CD4-positive, alpha-beta memory T cell (primary cell): ENCODE results near the gene TMPRSS3. TPM values are rescaled to one million over a fixed set of nuclear protein-coding genes. Genes with fewer than 3 reads are reported as not detected.

Source experiments
- CTCF ChIA-PET: fragments of 350-600 bp; sonication (Branson Sonifier 250); formaldehyde crosslinking; loops from one replicate; lab custom pipeline; 2021; ENCODE audit warnings: inconsistent platforms; ENCODE audit not compliant: partially characterized antibody; lab: Charles Lee
- POLR2A ChIA-PET: fragments of 350-600 bp; sonication (Branson Sonifier 250); formaldehyde crosslinking; loops from one replicate; lab custom pipeline; 2021; ENCODE audit not compliant: partially characterized antibody; lab: Charles Lee
- DNase-seq, 5 donors: peaks; one replicate each; pipeline versions ENCODE4 v3.0.0 to v3.0.0-alpha.2; 2020 to 2022; ENCODE audit warnings: mixed read lengths in 1 of 5
- H3K27ac ChIP-seq: one replicate; pipeline ENCODE4 v1.7.0; 2013; ENCODE audit warnings: low read depth, low read length
- H3K27me3 ChIP-seq: 2 replicates; pipeline ENCODE4 v1.7.0; 2013; ENCODE audit warnings: mild to moderate bottlenecking, low read length, moderate library complexity; ENCODE audit not compliant: insufficient read depth
- H3K36me3 ChIP-seq: 2 replicates; pipeline ENCODE4 v1.7.0; 2013; ENCODE audit warnings: mild to moderate bottlenecking, low read length, moderate library complexity; ENCODE audit not compliant: insufficient read depth
- H3K4me1 ChIP-seq: 2 replicates; pipeline ENCODE4 v1.7.0; 2013; ENCODE audit warnings: mild to moderate bottlenecking, low read length, moderate library complexity; ENCODE audit not compliant: insufficient read depth
- H3K4me3 ChIP-seq, 2 donors: one replicate each; pipeline ENCODE4 v1.7.0; 2013; ENCODE audit warnings: low read length in 2 of 2, mild to moderate bottlenecking in 1 of 2
- H3K9me3 ChIP-seq, 2 donors: one replicate each; pipeline ENCODE4 v1.7.0; 2013; ENCODE audit warnings: low read length in 2 of 2, control low read depth in 1 of 2; ENCODE audit not compliant: control insufficient read depth in 1 of 2
- H3K27ac Mint-ChIP-seq, 7 donors: one replicate each; pipeline ENCODE4 v1.8.0; 2020 to 2021; ENCODE audit warnings: mixed read lengths in 7 of 7, mild to moderate bottlenecking in 6 of 7, inconsistent platforms in 3 of 7, moderate library complexity in 3 of 7
- H3K27me3 Mint-ChIP-seq, 2 donors: one replicate each; pipeline ENCODE4 v1.8.0; 2020 to 2021; ENCODE audit warnings: mixed read lengths in 2 of 2
- H3K36me3 Mint-ChIP-seq, 2 donors: one replicate each; pipeline ENCODE4 v1.8.0; 2020 to 2021; ENCODE audit warnings: mixed read lengths in 2 of 2, inconsistent platforms in 1 of 2, mild to moderate bottlenecking in 1 of 2
- H3K4me1 Mint-ChIP-seq, 4 donors: one replicate each; pipeline ENCODE4 v1.8.0; 2020 to 2021; ENCODE audit warnings: mixed read lengths in 4 of 4, mild to moderate bottlenecking in 1 of 4
- H3K4me3 Mint-ChIP-seq, 8 donors: one replicate each; pipeline ENCODE4 v1.8.0; 2020 to 2021; ENCODE audit warnings: mixed read lengths in 8 of 8, mild to moderate bottlenecking in 7 of 8, moderate library complexity in 6 of 8, inconsistent platforms in 3 of 8
- H3K9me3 Mint-ChIP-seq, 8 donors: one replicate each; pipeline ENCODE4 v1.8.0; 2020 to 2021; ENCODE audit warnings: mixed read lengths in 8 of 8, mild to moderate bottlenecking in 5 of 8, inconsistent platforms in 3 of 8, moderate library complexity in 1 of 8
- intact Hi-C: fragments of 100-400 bp; cut with micrococcal nuclease; formaldehyde crosslinking; loops from one replicate; pipeline ENCODE4 v1.15.1; 2023
- polyA plus RNA-seq, 2 donors: library from polyadenylated mRNA; unstranded; fragments of 300-500 nt; fragmentation: Illumina TruSeq; gene quantifications; one replicate each; pipeline ENCODE4 v1.2.3, GENCODE V29; 2021
- total RNA-seq, 2 experiments: library from RNA; stranded (reverse); gene quantifications; one replicate each; pipeline ENCODE4 v1.2.3, GENCODE V29; 2021

TMPRSS3 gene
- total and polyA plus RNA-seq, 4 experiments from 2014 or later: 1.8 to 4.5 (median 3.7) TPM

DNA sequence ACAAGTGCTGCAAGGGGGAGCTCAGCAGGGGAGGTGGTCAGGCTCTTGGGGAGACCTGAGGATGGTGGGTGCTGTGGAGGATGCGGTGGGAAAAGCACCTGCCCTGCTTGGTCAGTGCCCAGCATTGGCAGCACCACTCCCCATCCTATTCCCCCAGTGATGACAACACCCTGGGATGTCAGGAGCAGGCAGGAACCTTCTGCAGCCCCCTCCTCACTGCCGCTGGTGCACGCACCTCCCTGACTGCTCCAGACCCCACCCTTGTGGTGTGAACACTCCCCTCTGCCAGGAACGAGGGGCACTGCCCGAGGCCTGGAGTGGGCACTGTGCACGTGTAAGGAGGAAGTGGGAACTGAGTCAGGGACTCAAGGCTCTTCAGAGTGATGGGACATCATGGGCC is 12.5 kb downstream of the TMPRSS3 start:
- H3K9me3 Mint-ChIP-seq: peaks cover 0 to 19% (median 14%) of the 10 kb centered on the region in 8 donors
- peaks cover 5 to 7% of the 10 kb centered on the region in 2 donors for H3K9me3 ChIP-seq
- H3K36me3 ChIP-seq: no peaks in the 10 kb centered on the region
- no peak for DNase-seq
- no peak overlapping the region for H3K27ac Mint-ChIP-seq
- peaks cover 0 to 15% of the 10 kb centered on the region in 2 donors for H3K36me3 Mint-ChIP-seq
- no peaks in the 10 kb centered on the region for H3K27me3 Mint-ChIP-seq
- peaks cover 10 to 28% (median 19%) of the 10 kb centered on the region in 4 donors for H3K4me1 Mint-ChIP-seq
- intact Hi-C loops: no loop called here
- no peak overlapping the region for H3K4me3 Mint-ChIP-seq
- POLR2A ChIA-PET: no interaction called here
- CTCF ChIA-PET: interaction anchor here (1.1 to 1.8 kb wide), 3 partner anchors 47 to 566 kb away, joined by 3 to 5 read pairs (median 4); no protein-coding TSS in a partner anchor
- H3K27me3 ChIP-seq: no peaks in the 10 kb centered on the region
- no peak overlapping the region for H3K27ac ChIP-seq
- H3K4me3 ChIP-seq: no peak overlapping the region
- H3K4me1 ChIP-seq: peaks cover 16% of the 10 kb centered on the region

DNA sequence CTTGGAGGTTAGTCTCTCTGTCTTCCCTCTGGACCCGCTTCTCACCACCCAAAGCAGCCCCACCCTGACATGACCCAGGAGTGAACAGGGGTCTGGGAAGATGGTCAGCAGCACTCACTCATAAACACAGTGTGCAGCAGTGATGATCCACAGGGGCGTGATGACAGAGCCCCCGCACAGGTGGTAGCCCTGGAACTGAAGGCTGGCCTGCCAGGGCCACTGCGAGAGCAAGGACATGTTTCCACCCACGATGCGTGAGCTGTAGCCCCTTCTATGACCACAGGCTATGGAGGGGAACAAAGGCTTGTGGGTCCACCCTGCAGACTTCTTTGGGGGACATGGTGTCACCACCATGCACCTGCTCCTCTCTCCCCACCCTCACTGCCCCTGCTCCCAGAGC is 12.9 kb downstream of the TMPRSS3 start:
- peaks cover 0 to 15% of the 10 kb centered on the region in 2 donors for H3K36me3 Mint-ChIP-seq
- no peaks in the 10 kb centered on the region for H3K36me3 ChIP-seq
- ChIA-PET POLR2A (interaction anchor here (1.4 kb wide), 1 partner anchor 16 kb away, joined by 3 read pairs; no protein-coding TSS in a partner anchor), CTCF (interaction anchor here (1.1 to 2.8 kb wide), 4 partner anchors 48 to 566 kb away, joined by 3 to 21 read pairs (median 4); no protein-coding TSS in a partner anchor)
- no peak overlapping the region for H3K4me3 Mint-ChIP-seq
- no peaks in the 10 kb centered on the region for H3K27me3 ChIP-seq
- H3K4me1 Mint-ChIP-seq: peaks cover 10 to 28% (median 19%) of the 10 kb centered on the region in 4 donors
- H3K27me3 Mint-ChIP-seq: no peaks in the 10 kb centered on the region
- no peak overlapping the region for H3K27ac ChIP-seq
- H3K4me3 ChIP-seq: no peak overlapping the region
- no peak for DNase-seq
- H3K4me1 ChIP-seq: peaks cover 16% of the 10 kb centered on the region
- H3K9me3 ChIP-seq: peaks cover 5 to 7% of the 10 kb centered on the region in 2 donors
- peaks cover 0 to 19% (median 14%) of the 10 kb centered on the region in 8 donors for H3K9me3 Mint-ChIP-seq
- intact Hi-C loops: no loop called here
- peak overlapping the region in 1 of 7 donors; percentile 12 for H3K27ac Mint-ChIP-seq

DNA sequence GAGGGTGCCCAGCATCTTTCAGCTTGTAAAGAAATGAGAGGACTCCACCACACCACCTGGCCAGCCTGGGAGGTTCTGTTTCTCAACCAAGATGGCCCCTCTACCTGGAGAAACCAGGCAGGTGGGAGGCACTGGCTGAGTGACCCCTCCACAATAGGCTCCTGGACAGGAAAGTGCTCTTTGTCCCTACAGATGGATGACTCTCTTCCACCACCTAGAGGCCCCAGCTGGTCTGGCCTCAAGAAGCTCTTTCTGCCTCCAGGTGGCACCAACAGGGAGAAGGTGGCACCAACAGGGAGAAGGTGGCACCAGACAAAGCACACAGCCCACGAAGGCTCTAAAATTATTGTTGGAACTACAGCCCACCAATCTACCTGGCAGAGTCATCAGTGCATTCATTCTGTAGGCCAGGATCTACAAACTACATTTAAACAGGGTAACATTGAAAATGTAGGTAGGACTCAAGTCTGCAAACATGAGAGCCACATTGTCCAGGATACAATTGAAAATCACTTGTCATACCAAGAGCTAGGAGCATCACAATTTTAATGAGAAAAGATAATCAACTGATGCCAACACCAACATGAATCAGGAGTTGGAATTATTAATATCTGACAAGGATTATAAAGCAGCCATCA is 14.4 kb downstream of the TMPRSS3 start:
- no peaks in the 10 kb centered on the region for H3K36me3 ChIP-seq
- peak overlapping the region in 2 of 7 donors; percentile 3 to 70 for H3K27ac Mint-ChIP-seq
- H3K4me3 ChIP-seq: no peak overlapping the region
- peaks cover 9 to 18% (median 10%) of the 10 kb centered on the region in 4 donors for H3K4me1 Mint-ChIP-seq
- H3K4me1 ChIP-seq: peaks cover 16% of the 10 kb centered on the region
- peaks cover 0 to 19% (median 14%) of the 10 kb centered on the region in 8 donors for H3K9me3 Mint-ChIP-seq
- POLR2A ChIA-PET: interaction anchor here (0.8 to 3.3 kb wide), 9 partner anchors 17 to 68 kb away, joined by 3 to 21 read pairs (median 3); partner anchors contain the start of gene UBASH3A
- peak overlapping the region in 1 of 8 donors; percentile 10 for H3K4me3 Mint-ChIP-seq
- intact Hi-C loops: loop anchor here (1.0 to 2.0 kb wide), 3 partner anchors 43 to 236 kb away; no protein-coding TSS in a partner anchor
- H3K9me3 ChIP-seq: peaks cover 5 to 7% of the 10 kb centered on the region in 2 donors
- no peaks in the 10 kb centered on the region for H3K27me3 Mint-ChIP-seq
- H3K27ac ChIP-seq: no peak overlapping the region
- no peaks in the 10 kb centered on the region for H3K27me3 ChIP-seq
- CTCF ChIA-PET: interaction anchor here (0.7 to 2.8 kb wide), 16 partner anchors 12 to 234 kb away, joined by 3 to 21 read pairs (median 4); partner anchors contain the start of gene UBASH3A
- H3K36me3 Mint-ChIP-seq: peaks cover 0 to 15% of the 10 kb centered on the region in 2 donors
- peak in 3 of 5 donors; percentile 15 to 50 (median 24) for DNase-seq

DNA sequence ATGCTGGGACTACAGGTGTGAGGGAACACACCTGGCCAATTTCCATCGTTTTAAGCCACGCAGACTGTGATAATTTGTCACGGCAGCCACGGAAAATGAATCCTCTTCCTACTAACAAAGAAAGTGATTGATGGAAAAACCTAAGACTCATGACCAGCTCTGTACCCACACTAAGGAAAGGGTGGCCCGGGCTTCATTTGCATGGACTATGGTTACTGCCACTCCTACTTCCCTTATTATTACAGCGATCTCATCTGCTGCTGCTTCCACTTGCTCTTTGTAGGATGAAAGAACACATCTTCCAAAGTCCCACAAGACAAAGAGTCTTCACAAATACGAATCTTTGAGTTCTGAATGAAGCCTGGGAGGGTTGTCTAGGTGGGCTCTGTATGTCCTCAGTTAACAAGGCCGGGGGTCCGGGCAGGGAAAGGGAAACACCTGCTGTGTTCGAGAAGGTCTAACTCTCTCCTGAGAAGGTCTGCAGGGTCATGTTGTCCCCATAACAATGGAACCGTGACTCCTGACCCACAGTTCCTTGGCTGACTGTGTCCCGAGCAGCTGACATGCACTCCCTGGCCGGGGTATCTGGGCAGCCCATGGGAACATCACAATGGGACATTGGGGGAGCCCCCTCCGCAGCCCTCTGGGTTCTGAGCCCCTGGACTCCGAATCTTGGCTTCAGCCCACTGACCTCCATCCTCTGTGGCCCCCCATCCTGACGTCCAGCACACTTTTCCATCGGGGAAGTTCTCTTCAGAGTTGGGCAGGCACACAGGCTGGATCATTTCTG is 16.2 kb downstream of the TMPRSS3 start:
- H3K27me3 Mint-ChIP-seq: no peaks in the 10 kb centered on the region
- peaks cover 6% of the 10 kb centered on the region for H3K4me1 ChIP-seq
- no peak overlapping the region for H3K27ac ChIP-seq
- no peaks in the 10 kb centered on the region for H3K27me3 ChIP-seq
- peaks cover 0 to 17% (median 14%) of the 10 kb centered on the region in 8 donors for H3K9me3 Mint-ChIP-seq
- intact Hi-C loops: loop anchor here (2.0 kb wide), 1 partner anchor 45 kb away; no protein-coding TSS in a partner anchor
- CTCF ChIA-PET: interaction anchor here (1.0 kb wide), 1 partner anchor 13 kb away, joined by 3 read pairs; no protein-coding TSS in a partner anchor
- H3K4me1 Mint-ChIP-seq: peaks cover 3 to 6% (median 4%) of the 10 kb centered on the region in 4 donors
- H3K9me3 ChIP-seq: peaks cover 5 to 7% of the 10 kb centered on the region in 2 donors
- no peak overlapping the region for H3K4me3 ChIP-seq
- H3K27ac Mint-ChIP-seq: no peak overlapping the region
- H3K4me3 Mint-ChIP-seq: no peak overlapping the region
- DNase-seq: no peak
- H3K36me3 Mint-ChIP-seq: peaks cover 0 to 15% of the 10 kb centered on the region in 2 donors
- H3K36me3 ChIP-seq: no peaks in the 10 kb centered on the region
- POLR2A ChIA-PET: interaction anchor here (3.3 kb wide), 1 partner anchor 24 kb away, joined by 21 read pairs; the partner anchor contains the start of gene UBASH3A

DNA sequence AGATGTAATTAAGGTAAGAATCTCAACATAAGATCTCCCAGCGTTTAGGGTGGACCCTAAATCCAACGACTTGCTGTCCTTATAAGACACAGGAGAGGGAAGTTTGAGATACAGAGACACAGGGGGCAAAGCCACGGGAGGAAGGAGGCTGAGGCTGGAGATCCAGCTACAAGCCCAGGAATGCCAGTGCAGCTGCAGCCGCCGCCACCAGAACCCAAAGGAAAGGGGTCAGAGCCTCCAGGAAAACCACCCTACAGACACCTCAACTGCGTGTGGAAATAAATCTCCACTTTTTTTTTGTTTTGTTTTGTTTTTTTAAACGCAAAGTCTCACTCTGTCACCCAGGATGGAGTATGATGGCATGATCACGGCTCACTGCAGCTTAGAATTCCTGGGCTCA is 17.4 kb downstream of the TMPRSS3 start:
- intact Hi-C loops: no loop called here
- Histone ChIP-seq H3K36me3 (no peaks in the 10 kb centered on the region), H3K4me1 (no peaks in the 10 kb centered on the region), H3K27me3 (no peaks in the 10 kb centered on the region), H3K27ac (no peak overlapping the region), H3K9me3 (peaks cover 5 to 7% of the 10 kb centered on the region in 2 donors), H3K4me3 (no peak overlapping the region)
- Mint-ChIP-seq H3K9me3 (peaks cover 0 to 17% (median 14%) of the 10 kb centered on the region in 8 donors), H3K36me3 (peaks cover 0 to 15% of the 10 kb centered on the region in 2 donors), H3K27me3 (no peaks in the 10 kb centered on the region), H3K27ac (no peak overlapping the region), H3K4me3 (no peak overlapping the region), H3K4me1 (peaks cover 3 to 9% (median 5%) of the 10 kb centered on the region in 4 donors)
- ChIA-PET CTCF (no interaction called here), POLR2A (no interaction called here)
- no peak for DNase-seq

DNA sequence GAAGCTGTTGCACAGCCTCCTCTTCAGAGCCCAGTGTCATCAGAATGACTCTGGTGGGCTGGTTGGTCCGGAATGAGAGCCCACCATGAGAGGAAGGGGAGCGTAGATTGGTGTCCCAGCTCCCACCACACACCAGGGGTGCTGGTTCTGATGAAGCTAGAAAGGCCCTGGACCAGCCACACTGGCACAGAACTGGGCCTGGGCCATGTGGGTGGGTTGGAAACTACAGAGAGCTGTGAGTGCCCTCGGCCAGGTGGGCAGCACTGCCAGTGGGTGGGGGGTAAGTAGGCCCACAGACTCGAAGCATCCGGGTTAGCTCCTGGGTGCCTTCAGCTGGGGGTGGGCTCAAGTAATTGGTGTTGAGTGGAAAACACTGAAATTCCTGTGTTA is 17.9 kb downstream of the TMPRSS3 start:
- Mint-ChIP-seq H3K4me3 (no peak overlapping the region), H3K4me1 (peaks cover 3 to 9% (median 5%) of the 10 kb centered on the region in 4 donors), H3K27ac (no peak overlapping the region), H3K9me3 (peaks cover 0 to 17% (median 14%) of the 10 kb centered on the region in 8 donors), H3K27me3 (no peaks in the 10 kb centered on the region), H3K36me3 (peaks cover 0 to 15% of the 10 kb centered on the region in 2 donors)
- POLR2A ChIA-PET: no interaction called here
- Histone ChIP-seq H3K27me3 (no peaks in the 10 kb centered on the region), H3K4me3 (no peak overlapping the region), H3K36me3 (no peaks in the 10 kb centered on the region), H3K9me3 (peaks cover 5 to 7% of the 10 kb centered on the region in 2 donors), H3K27ac (no peak overlapping the region), H3K4me1 (no peaks in the 10 kb centered on the region)
- intact Hi-C loops: no loop called here
- CTCF ChIA-PET: no interaction called here
- no peak for DNase-seq
